G401 (cell line): Measurements from ENCODE around the gene MVB12B. TPM values are rescaled to one million over a fixed set of nuclear protein-coding genes. Genes with fewer than 3 reads are reported as not detected.

Source experiments
- DNase-seq: peaks from one replicate; pipeline ENCODE4 v3.0.0-alpha.2; 2015; ENCODE audit warnings: low spot score
- in situ Hi-C: cut with HindIII; loops from 2 replicates; pipeline ENCODE4 v1.10.0; 2016; ENCODE audit warnings: low sequenced_read_pairs, mixed read lengths
- total RNA-seq: library from RNA; depleted of rRNA; stranded (reverse); fragments of >200 nt; shearing (Covaris generic); gene quantifications from 2 replicates; pipeline ENCODE4 v1.2.3, GENCODE V29; 2014

The MVB12B gene
- total RNA-seq, 1 experiment from 2014 or later, result 7.0 TPM

DNA sequence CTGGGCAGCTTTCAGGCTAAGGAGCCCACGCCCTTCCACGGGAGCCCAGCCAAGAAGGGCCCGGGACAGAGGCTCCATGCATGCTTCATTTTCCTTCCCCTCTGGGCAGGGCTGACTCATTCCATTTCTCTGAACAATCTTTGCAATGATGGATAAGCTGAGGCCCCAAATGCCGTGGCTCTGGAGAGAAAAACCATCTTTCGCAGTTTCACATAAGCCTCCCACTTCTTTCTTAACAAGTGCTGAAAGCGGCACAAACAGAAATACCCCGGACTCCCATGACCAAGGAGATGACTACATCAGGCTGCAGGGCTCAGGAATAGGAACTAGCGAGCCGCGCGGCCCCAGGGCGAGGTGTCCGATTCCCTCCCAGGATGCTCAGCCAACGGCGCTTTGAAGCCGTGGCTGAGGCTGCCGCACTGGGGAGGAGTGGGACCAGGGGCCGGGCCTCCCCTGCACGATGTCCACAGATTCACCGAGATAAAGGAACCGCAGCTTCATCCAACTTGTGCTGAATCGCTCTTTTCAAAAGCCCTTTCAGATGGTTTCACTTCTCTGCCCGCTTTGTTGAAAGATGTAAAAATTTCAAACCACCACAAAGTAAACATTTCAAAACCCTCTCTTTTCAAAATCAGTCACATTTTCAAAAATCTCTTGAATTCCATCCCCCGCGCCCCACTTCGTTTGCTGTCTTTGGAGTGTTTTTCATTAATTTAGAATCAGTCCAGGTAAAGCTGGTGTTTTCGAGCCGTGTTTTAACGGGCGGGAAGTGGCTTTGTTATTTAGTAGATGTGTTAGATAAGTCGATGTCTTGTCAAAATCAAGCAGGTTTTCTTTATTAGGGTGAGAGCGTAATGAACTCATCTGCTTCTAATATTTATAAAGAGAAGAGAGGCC lies 190.6 kb downstream of the MVB12B start:
- no peak for DNase-seq
- in situ Hi-C loops, result no loop called here

DNA sequence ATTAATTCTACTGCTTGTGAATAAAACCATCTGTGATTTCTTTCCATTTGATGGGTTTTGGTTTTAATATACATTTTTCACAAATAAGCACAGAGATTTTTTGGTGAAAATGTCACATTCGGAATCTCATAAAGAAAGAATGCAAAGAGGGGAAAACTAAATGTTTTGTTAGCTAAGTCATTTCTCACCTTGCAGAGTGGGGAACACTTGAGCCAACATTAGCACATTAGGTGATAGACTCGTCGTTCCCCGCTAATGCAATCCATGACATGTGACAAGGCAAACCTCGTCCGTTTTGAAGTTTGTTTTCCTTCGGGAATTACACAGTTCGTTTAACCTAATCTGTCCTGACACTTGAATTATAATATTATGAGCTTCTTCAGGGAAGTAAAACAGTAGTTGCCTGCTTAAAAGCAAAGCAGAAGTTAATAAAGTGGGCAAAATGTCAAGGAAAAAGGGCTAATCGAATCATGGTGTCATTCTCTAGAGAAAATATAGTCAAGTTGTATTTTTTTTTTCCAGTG lies 191.3 kb downstream of the MVB12B start:
- no peak for DNase-seq
- in situ Hi-C loops, result no loop called here

DNA sequence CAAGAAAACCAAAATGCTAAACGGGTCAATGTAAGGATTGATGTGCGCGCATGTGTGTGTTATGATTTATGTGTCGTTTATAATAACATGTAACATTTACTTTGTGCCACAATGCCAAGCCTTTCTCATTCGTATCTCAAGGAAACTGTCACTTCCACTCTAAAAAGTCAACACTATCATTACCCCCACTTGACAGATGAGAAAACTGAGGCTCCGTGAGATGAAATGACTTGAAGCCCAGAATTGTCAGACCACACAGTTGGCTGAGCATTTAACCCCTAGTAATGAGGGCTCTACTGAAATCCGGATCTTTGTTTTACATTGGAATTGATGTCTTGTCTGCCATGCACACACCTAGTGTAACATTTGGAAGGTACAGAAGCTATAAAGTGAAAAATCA lies 192.1 kb downstream of the MVB12B start:
- DNase-seq, result no peak
- in situ Hi-C loops, result no loop called here

DNA sequence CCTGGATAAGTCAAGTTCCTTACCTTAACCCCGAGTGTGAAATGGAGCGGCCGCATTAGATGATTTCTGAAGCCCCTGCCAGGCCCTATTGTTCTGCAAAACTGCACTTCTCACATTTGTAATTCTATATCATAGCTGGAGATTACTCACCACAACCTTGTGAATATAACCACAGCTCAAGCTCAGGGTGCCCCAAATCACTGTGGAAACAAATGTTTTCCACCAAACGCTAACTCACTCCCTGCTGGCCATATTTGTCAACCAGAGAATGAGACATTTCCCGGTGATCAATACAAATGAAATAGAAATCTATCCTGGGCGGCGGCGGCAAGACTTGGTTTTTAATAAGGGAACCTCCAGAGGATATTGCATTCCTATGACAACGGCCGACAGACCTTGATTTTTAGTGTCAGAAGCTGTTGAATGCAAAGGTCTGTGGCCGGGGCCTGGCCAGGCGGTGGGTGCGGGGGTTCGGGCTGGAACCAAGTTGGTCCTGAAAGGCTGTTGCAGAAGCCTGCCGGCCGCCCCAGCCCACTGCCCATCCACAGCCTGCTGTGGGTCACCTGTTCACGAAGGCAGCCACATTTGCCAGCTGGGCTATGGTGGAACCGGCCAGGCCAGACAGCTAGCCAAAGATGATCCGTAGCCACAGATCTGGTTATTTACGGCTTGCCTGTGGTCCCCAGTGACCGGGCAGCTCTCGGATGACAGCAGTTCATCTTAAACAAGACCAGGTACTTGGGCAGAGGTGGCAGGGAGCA lies 193.2 kb downstream of the MVB12B start:
- no peak for DNase-seq
- in situ Hi-C loops, result loop anchor here (5.0 kb wide), 1 partner anchor 37 kb away; no protein-coding TSS in a partner anchor

DNA sequence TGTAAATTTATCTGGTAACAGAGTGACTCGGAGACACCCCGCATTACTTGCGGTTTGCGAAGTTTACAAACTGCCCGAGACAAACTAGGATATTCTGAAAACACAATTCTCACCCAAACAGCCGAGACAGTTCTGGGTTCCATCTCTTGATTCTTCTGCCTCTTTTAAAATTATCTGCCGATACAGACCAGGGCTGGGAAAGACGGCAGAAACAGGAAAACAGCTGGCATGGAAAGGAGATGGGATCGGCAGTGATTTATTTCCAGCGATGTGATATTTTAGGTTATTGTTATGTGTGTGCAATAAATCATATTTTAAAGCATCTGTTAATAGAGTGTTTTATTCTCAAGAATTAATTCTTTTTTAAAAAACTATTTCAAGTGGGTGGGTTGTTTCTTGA lies 193.8 kb downstream of the MVB12B start:
- DNase-seq, result no peak
- in situ Hi-C loops, result loop anchor here (5.0 kb wide), 1 partner anchor 37 kb away; no protein-coding TSS in a partner anchor

DNA sequence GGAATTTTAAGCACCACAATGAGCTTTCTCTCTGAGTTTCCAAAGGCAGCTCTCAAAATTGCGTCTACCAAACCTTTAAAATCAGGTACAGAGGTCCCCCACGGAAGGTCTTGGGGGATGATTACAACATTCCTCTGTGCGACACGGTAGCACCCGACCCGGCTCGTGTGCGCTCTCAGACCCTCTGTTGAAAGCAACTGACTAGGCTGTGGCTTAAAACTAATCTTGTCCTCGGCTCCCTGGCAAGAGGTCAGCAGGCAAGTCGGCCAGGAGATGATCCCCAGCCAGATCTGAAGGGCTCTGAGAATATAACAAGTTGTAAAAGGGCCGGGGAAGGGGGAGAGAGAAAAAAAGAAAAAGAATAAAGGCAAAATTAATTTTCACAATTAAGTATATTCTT lies 194.5 kb downstream of the MVB12B start:
- in situ Hi-C loops, result loop anchor here (5.0 kb wide), 1 partner anchor 36 kb away; no protein-coding TSS in a partner anchor
- no peak for DNase-seq

DNA sequence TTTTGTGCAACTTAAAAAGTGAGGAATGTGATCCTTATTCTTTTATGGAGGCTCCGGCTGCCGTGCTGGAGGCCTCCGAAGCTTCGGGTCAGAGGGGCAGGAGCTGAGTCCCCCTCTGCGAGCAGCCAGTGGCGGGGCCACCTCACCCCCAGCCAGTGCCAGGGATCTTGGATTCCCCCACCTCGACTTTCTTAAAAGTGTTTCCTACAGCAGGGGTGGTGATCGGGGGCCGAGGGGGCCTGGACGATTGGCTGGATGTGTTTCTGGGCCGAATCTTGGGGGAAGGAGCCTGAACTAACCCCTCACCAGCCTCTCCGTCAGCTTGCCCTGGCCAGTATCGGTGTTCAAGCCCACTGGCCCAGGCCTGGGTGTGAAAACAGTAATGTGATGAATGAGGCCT lies 194.9 kb downstream of the MVB12B start:
- in situ Hi-C loops, result loop anchor here (5.0 kb wide), 1 partner anchor 36 kb away; no protein-coding TSS in a partner anchor
- DNase-seq, result no peak

DNA sequence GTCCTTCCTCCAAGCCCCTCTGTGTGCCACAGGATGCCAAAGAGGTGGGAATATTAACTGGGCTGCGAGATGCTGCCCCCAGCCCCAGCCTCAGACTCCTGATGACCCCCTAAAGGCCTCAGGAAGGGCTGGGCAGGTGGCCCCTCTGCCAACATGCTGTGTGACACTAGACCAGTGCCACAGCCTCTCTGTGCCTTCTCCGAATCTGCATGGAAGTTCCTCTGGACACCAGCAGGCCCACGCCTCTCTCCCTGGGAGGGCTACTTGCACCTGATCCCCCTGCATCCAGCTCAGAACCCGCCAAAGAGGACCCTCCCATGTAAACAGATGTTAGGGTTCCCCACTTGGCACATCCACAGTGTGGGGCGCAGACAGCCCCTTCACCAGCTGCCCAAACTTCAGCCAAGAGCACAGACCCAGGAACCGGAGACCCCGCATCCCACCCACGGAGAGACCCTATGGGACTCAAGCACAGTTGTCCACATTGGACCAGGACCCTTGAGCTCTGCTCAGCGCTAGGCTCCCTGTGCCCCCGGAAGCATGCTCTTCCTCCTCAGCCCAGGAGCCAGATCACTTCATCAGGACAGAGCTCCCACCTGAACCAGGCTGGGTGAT lies 195.5 kb downstream of the MVB12B start:
- no peak for DNase-seq
- in situ Hi-C loops, result loop anchor here (5.0 kb wide), 1 partner anchor 35 kb away; no protein-coding TSS in a partner anchor

DNA sequence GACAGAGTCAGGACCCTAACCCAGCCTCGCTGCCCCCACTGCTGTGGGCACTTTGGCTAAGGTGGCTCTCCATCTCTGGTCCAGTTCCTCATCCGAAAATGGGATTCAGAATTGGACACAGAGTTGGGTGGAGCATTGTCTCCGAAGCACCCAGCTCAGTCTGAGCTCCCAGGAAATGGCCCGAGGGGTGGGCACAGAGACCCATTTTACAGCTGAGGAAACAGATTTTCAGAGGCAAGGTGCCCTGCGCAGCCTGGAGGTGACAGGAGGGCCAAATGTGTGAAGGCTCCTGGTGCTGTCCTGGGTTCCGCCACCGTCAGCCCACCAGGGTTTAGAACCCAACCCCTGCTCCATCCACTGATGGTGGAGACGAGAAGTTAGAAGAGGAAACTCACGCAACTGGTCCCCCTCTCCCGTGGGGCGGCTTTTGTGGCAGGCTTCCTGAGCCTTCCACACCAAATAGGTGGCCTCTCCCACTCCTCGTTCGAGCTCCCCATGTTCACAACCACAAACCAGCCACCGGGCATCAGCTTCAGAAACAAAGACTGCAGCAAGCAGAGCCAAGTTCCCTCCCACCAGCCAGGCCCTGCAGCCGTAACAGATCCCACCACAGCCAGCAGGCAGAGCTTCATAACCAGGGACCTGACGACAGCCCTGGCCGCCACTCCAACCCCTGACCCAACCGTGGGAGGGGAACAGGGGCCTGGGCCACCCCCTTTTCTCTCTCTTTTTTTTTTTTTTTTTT lies 196.2 kb downstream of the MVB12B start:
- in situ Hi-C loops, result loop anchor here (5.0 kb wide), 1 partner anchor 35 kb away; no protein-coding TSS in a partner anchor
- no peak for DNase-seq

DNA sequence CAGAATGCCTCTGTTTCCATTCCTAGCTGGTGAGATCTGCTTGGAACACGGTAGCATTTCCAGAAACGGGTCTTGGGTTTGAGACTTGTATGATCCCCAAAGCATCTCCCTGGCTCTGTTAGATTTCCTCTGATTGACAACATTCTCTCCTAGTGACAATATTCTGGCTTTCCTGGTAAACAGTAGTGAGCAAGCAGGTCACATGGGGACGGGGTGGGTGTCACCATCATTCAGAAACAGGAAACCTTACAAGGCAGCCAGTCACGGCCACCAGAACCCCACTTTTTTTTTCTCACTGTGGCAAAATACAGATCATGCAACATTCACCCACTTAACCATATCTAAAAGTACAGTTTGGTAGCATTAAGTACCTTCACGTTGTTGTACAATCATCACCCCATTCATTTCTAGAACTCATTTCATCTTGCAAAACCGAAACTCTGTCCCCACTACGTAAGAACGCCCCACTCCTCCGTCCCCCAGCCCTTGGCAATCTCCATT lies 197.0 kb downstream of the MVB12B start:
- no peak for DNase-seq
- in situ Hi-C loops, result loop anchor here (5.0 kb wide), 1 partner anchor 34 kb away; no protein-coding TSS in a partner anchor

DNA sequence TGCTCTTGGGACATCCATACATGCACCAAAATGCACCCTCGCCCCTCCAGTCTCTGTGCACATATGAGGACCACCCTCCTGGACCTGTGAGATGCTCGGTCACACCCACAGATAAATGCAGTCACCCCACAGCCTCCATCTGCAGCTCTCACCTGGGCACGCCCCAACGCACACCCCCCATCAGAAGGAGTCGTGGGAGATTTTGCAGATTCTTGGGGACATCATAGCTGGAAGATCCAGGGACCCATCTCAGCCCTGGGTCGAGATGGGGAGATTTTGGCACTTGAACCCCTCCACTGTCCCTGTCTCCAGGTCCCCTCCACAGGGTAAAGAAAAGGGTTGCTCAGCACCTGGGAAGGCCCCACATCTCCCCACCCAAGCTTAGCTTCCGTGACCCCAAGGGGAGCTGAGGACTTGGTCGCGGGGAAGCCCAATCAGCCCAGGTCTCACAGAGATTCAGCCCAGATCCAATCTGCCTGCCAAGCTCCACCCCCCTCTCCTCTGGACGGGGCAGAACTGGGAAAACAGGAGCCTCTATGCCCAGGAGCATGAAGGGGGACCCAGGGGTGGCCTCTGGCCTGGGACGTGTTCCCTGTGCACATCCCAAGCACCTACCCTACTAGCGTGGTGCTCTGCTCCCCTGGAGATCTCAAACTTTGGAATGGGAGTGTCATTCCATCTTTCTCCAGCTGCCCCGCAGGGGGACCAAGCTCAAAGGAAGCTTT lies 197.9 kb downstream of the MVB12B start:
- no peak for DNase-seq
- in situ Hi-C loops, result loop anchor here (5.0 kb wide), 1 partner anchor 33 kb away; no protein-coding TSS in a partner anchor

DNA sequence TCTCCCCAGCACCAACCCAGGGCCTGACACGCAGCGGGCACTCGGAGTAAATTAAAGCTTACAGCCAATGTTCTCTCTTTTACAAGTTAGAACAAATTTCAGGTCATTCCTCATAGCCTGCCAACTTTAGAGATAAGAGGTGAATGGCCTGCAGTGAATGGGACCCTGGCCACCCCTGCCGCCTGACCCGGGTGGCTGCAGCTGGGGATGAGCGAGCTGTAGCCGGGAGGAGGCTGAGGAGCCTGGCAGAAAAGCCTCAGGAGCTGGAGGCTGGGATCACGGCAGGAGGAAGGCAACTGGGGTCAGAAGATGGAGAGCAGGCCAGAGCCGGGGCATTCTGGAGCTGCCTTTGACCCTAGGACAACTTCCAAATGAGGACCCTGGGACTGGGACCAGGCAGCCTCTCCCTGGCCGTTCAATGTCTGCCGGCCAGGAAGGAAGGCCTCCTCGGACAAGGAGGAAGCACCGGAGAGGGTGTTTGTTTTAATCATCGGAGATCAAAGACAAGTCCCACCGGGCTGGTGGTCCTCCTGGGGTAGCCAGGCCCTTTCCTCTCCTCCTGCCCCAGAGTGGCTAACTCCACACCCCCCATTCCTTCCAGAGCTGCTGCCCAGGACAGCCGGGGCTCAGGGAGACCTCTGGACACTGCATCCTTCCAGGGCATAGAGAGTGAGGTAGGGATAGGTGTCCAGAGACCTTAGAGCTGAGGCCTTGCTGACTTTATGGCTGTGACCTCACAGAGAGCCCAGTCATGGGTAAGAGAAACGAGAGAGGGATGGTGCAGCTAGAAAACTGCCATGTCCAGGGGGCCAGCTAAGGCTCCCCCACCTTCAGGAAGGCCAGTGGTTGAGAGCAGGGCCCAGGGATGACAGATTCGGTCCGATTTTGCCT lies 199.8 kb downstream of the MVB12B start:
- no peak for DNase-seq
- in situ Hi-C loops, result no loop called here

DNA sequence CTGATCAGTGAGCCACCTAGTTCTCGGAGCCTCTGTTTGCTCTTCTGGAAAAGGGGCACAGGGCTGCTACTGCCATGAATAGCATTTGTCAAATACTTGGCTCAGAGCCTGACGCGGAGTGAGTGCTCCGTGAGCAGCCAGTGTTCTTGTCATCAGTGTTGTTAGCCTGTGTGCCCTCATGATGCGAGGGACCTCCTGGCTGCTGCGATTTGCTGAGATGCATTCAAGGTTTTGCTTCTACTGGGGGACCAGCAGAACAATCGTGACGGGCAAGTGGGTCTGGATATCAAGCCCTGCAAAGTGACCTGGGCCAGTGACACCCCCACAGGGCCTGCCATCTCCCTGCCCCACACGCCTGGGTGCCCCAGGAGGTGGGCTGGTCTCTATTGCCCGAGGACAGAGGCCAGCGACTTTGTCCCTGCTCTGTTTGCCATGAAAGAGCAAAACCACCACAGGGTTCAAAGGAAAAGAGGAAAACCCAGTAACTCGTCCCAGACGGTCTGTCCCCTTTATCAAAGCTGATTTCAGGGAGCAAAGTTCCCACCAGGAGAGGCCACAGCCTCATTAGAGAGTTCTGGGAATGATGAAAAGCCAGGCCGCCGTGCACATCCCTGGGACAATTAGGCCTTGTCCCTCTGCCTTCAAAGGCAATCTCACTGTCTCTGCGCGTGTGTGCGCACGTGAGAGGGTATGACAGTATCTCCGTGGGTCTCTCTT lies 200.6 kb downstream of the MVB12B start:
- in situ Hi-C loops, result no loop called here
- DNase-seq, result no peak

DNA sequence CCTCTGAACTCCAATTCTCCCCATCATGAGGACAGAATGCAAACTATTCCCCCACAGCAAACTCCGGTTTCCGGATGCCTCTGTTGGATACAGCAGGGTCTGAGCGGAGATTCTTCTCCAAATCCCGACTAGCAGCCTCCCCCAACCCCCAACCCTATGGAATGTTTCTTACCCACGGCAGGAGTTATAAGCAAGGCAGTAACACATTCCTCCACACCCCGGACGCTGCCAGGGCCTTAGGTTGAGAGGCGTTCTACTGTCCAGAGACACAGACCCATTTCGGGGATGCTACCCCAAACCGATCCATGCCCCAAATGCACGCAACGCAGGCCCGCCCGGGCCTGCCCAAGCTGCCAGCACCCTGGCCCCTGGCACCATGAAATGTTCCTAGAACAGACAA lies 201.5 kb downstream of the MVB12B start:
- in situ Hi-C loops, result no loop called here
- no peak for DNase-seq

DNA sequence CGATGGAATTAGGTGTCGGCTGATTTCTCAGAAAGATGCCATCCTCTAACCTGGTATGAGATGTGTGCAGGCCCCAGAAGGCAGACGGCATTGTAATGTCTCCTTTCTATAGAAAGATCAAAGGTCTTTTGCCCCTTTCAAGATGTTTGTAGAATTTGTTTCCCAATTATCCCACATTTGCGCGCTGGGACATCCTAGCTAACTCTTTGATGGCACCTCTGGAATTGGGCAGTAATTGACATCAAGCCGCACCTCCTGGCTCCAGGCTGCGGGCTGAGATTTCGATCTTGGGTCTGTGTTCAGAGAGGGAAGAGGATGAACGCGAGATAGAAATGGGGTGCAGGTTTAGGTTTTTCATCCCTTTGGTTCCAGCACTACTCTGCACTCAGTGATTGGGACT lies 202.3 kb downstream of the MVB12B start:
- no peak for DNase-seq
- in situ Hi-C loops, result no loop called here

DNA sequence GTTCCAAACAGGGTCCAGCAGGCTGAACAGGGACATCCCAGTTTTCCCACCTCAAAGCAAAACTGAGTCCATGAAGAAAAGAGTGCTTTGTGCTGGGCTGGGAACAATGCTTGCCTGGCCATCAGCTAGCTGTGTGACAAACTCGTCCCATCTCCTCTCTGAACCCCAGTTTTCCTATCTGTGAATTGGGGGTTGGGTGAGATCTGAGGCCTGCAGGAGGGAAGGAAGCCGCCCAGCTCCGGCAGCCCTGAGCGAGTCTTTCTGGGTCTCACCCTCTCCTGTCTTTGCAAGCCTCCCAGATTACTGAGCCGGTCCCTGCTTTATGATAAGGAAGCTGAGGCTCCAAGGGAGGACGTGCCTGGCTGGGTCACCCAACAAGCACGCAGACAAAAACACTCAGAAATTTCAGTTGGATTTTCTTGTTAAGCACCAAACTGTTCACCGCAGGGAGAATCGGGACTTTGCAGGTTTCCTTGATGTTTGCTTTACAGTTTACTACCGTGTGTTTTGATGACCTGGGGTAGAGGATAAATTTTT lies 204.5 kb downstream of the MVB12B start:
- in situ Hi-C loops, result no loop called here
- DNase-seq, result no peak
